Mucosa of stomach (tissue), 1 donor: Measurements from ENCODE around the gene ENG.

Experiments used
- H3K27me3 ChIP-seq: one replicate; pipeline ENCODE4 v1.7.0; 2013; ENCODE audit warnings: mild to moderate bottlenecking, low read length; ENCODE audit not compliant: control insufficient read depth, insufficient read depth
- H3K36me3 ChIP-seq: one replicate; pipeline ENCODE4 v1.7.0; 2013; ENCODE audit warnings: low read length; ENCODE audit not compliant: control insufficient read depth, insufficient read depth
- H3K4me1 ChIP-seq: one replicate; pipeline ENCODE4 v1.7.0; 2013; ENCODE audit warnings: mild to moderate bottlenecking, low read length; ENCODE audit not compliant: control insufficient read depth, insufficient read depth
- H3K4me3 ChIP-seq: one replicate; pipeline ENCODE4 v1.7.0; 2013; ENCODE audit warnings: low read length
- H3K9ac ChIP-seq: one replicate; pipeline ENCODE4 v1.7.0; 2013; ENCODE audit warnings: mild to moderate bottlenecking, low read length, moderate library complexity
- H3K9me3 ChIP-seq: one replicate; pipeline ENCODE4 v1.7.0; 2013; ENCODE audit warnings: mild to moderate bottlenecking, low read length, moderate library complexity; ENCODE audit not compliant: control insufficient read depth
- donor health status: Pancreatic carcinoma.

The ENG gene

DNA sequence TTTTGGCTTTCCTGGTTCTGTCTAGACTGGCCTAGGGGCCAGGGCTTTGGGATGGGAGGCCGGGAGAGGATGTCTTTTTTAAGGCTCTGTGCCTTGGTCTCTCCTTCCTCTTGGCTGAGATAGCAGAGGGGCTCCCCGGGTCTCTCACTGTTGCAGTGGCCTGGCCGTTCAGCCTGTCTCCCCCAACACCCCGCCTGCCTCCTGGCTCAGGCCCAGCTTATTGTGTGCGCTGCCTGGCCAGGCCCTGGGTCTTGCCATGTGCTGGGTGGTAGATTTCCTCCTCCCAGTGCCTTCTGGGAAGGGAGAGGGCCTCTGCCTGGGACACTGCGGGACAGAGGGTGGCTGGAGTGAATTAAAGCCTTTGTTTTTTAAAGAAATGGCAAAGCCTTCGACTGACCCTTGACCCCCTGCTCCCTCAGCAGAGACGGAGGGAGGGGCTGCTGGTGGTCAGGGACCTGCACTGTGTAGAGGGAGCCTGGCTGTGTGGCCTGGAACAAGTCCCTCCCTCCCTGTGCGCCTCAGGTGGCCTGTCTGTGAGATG, 40.7 kb downstream of the ENG start:
- Histone ChIP-seq H3K9me3 (no peaks in the 10 kb centered on the region), H3K9ac (no peak overlapping the region), H3K4me1 (peaks cover 12% of the 10 kb centered on the region), H3K4me3 (no peak overlapping the region), H3K27me3 (no peaks in the 10 kb centered on the region), H3K36me3 (peaks cover 5% of the 10 kb centered on the region)

DNA sequence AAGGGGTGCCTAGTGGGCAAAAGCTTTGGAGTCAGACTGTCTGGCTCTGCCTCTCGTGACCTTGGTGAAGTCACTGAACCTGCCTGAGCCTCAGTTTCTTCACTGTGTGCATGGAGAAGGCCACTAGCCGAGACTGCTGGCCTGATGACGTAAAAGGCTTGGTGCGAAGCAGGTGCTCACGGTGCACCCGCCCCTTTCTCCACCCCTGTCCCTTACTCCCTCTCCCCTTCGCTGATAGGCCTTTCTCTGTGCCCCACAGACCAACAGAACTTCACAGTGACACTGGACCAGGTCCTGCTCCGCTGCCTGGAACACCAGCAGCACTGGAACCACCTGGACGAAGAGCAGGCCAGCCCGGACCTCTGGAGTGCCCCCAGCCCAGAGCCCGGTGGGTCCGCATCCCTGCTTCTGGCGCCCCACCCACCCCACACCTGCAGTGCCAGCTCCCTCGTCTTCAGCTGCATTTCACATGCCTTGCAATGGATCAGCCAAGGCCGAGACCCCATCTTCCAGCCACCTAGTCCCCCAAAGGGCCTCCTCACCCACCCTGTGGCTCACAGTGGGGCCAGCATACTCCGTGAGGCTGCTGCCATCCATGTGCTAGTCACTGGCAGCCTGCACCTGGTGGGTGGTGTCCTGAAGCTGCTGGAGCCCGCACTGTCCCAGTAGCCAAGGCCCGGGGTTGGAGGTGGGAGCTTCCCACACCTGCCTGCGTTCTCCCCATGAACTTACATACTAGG, 41.4 kb downstream of the ENG start:
- Histone ChIP-seq H3K36me3 (peaks cover 5% of the 10 kb centered on the region), H3K27me3 (no peaks in the 10 kb centered on the region), H3K9me3 (no peaks in the 10 kb centered on the region), H3K4me3 (no peak overlapping the region), H3K4me1 (peaks cover 14% of the 10 kb centered on the region), H3K9ac (no peak overlapping the region)

DNA sequence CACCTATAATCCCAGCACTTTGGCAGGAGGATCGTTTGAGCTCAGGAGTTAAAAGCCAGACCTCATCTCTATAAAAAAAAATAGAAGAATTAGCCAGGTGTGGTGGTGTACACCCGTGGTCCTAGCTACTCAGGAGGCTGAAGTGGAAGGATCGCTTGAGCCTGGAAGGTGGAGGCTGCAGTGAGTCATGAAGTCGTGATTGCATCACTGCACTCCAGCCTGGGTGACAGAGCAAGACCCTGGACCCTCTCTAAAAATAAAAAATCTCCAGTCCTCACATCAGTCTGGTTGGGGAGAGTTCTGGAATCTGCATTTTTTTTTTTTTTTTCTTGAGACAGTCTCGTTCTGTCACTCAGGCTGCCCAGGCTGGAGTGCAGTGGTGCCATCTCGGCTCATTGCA, 42.4 kb downstream of the ENG start:
- H3K27me3 ChIP-seq, result no peaks in the 10 kb centered on the region
- peaks cover 14% of the 10 kb centered on the region for H3K4me1 ChIP-seq
- H3K9ac ChIP-seq, result no peak overlapping the region
- no peak overlapping the region for H3K4me3 ChIP-seq
- peaks cover 5% of the 10 kb centered on the region for H3K36me3 ChIP-seq
- H3K9me3 ChIP-seq, result no peaks in the 10 kb centered on the region

DNA sequence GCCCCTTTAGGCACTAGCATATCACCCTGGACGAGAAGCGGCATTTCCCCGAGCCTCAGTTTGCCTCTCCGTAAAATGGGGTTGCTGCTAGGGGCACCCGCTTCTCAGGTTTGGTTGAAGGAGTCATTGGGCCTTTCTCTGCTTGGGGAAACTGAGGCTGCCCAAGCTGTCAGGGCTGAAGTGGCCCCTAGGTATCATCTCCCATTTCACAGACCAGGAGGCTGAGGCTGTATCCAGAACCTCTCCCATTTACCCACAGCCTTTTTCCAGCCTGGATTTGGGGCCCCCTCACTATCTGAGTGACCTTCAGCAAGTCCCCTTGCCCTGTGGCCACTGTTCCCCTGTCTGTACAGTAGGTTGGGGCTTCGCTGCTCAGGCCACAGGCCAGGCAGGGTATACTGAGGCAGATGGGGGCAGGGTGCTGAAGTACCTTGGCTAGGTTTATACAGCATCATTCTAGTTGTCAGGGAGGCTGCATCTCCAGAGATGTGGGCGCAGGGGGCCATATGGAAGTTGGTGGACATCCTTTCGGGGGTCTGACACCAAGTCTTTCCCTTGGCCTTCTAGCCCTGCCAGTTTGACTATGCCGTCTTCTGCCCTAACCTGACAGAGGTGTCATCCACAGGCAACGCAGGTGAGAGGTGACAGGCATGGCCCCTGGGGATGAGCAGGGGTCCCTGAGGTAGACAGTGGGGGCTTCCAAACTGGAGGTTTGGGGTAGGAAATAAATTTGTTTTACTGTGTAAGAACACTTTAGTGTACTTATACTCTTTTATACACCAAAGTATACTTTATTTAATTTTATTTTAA, 43.9 kb downstream of the ENG start:
- Histone ChIP-seq H3K36me3 (peaks cover 5% of the 10 kb centered on the region), H3K4me3 (no peak overlapping the region), H3K9me3 (no peaks in the 10 kb centered on the region), H3K9ac (no peak overlapping the region), H3K27me3 (no peaks in the 10 kb centered on the region), H3K4me1 (peaks cover 14% of the 10 kb centered on the region)

DNA sequence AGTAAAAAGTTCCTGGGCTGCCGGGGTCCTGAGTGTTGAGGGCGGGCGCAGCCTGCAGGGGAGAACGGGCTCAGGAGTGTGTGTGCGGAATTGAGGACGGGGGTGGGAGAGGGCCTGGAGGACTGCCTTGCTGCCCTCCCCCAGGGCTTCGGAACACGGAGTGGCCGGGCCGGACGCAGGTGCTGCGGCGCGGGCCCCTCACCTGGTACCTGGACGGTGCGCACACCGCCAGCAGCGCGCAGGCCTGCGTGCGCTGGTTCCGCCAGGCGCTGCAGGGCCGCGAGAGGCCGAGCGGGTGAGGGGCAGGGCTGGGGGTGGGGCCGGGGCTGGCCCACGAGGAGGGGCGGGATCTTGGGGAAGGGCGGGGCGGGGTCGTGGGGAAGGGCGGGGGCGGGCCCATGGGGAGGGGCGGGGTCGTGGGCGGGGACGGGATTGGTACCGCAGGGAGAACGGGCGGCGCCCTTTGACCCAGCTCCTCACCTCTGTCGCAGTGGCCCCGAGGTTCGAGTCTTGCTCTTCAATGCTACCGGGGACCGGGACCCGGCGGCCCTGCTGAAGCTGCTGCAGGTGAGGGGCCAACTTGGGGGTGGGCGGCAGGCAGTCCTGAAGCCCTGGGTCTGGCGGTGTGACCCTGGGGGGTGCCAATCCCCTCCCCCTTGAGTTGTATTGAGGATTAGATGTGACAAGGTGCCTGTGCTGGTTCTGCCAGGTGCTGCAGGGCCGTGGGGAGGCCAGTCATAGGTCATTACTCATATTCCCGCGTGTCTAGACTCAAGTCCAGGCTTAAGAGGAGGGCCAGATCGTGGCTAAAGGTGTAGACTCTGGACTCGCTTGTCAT, 44.7 kb downstream of the ENG start:
- no peaks in the 10 kb centered on the region for H3K27me3 ChIP-seq
- H3K4me1 ChIP-seq, result peaks cover 14% of the 10 kb centered on the region
- H3K36me3 ChIP-seq, result peaks cover 5% of the 10 kb centered on the region
- H3K9me3 ChIP-seq, result no peaks in the 10 kb centered on the region
- H3K4me3 ChIP-seq, result no peak overlapping the region
- H3K9ac ChIP-seq, result peak overlapping the region; percentile 39

DNA sequence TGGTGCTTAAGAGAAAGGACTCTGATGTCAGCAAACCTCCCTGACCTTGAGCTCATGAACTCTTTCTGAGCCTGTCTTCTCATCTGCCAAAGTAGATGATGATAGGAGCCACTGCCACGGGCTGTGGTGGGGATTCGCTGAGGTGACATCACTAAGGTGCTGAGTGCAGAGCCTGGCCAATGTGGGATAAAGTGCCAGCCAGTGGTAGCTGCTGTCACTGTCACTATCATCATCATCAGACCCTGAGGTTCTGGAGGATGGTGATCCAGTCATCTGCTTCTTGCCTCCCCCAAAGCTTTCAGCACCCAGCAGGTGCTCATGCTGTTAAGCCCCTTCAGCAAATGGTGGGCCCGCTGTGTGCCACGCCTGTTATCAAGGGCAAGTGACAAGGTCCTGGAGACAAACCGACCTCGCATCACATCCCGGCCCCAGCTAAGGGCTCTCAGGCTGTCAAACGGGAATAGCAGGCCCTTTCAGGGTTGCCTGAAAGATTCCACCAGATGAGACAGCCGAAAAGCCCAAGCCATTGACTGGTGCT, 45.4 kb downstream of the ENG start:
- Histone ChIP-seq H3K27me3 (no peaks in the 10 kb centered on the region), H3K36me3 (peaks cover 5% of the 10 kb centered on the region), H3K4me1 (peaks cover 20% of the 10 kb centered on the region), H3K4me3 (no peak overlapping the region), H3K9me3 (no peaks in the 10 kb centered on the region), H3K9ac (peak overlapping the region; percentile 39)

DNA sequence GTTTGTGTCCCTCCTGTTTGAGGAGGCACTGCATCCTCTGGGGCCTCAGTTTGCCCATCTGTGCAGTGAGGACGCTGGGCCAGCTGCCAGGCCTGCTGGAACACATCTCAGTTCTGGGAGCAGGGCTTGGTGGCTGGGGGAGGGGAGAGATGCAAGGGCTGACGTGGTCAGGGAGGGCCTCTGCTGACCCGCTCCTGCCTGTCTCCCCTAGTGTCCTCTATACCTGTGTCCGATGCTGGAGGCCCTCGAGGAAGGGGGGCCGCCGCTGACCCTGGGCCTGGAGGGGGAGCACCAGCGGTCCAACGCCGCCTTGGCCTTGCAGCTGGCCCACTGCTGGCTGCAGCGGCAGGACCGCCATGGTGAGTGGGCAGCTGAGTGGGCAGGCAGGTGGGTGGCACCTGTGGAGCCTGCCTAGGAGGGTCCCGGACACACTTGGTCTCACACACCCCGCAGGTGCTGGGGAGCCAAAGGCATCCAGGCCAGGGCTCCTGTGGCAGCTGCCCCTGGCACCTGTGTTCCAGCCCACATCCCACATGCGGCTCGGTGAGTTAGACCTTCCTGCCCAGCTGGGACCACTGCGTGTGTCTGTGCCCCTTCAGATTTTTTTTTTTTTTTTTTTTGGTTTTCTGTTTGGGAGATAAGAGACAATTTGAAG, 46.0 kb downstream of the ENG start:
- Histone ChIP-seq H3K36me3 (no peaks in the 10 kb centered on the region), H3K9ac (no peak overlapping the region), H3K4me3 (no peak overlapping the region), H3K9me3 (no peaks in the 10 kb centered on the region), H3K4me1 (peaks cover 26% of the 10 kb centered on the region), H3K27me3 (no peaks in the 10 kb centered on the region)

DNA sequence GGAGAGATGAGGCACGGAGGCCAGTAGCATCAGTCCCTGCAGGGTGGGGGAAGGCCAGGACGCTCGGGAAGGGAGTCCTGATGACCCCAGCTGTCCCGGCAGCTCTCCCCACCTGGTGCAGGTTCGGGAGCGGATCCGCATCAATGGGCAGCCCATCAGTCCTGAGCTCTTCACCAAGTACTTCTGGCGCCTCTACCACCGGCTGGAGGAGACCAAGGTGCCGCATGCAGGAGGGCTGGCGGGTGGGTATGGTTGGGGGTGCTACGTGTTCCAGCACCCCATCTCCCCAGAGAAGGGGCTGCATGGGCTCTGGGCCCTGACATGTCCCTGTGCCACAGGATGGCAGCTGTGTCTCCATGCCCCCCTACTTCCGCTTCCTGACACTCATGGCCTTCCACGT, 47.6 kb downstream of the ENG start:
- Histone ChIP-seq H3K27me3 (no peaks in the 10 kb centered on the region), H3K9ac (no peak overlapping the region), H3K9me3 (no peaks in the 10 kb centered on the region), H3K4me1 (peaks cover 34% of the 10 kb centered on the region), H3K36me3 (no peaks in the 10 kb centered on the region), H3K4me3 (no peak overlapping the region)

DNA sequence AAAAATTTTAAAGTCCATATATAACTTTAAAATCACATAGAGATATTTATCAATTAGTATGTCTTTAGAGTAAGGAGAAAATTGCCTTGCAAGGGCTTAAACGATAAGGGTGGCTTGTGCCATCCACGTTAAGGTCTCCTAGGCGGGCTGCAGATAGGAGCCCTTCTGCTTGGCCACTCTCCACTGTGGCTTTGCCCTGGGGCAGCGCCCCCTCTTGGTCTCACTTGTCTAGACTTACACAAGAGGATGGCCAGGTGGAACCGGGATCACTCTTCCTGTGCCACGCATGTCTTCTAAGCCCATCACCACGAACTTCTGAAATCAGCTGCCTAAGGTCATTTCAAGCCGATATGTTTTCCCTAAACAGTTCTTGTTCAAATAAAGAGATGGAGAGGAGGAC, 48.8 kb downstream of the ENG start:
- no peak overlapping the region for H3K4me3 ChIP-seq
- no peaks in the 10 kb centered on the region for H3K9me3 ChIP-seq
- no peak overlapping the region for H3K9ac ChIP-seq
- no peaks in the 10 kb centered on the region for H3K36me3 ChIP-seq
- peaks cover 35% of the 10 kb centered on the region for H3K4me1 ChIP-seq
- H3K27me3 ChIP-seq, result no peaks in the 10 kb centered on the region

DNA sequence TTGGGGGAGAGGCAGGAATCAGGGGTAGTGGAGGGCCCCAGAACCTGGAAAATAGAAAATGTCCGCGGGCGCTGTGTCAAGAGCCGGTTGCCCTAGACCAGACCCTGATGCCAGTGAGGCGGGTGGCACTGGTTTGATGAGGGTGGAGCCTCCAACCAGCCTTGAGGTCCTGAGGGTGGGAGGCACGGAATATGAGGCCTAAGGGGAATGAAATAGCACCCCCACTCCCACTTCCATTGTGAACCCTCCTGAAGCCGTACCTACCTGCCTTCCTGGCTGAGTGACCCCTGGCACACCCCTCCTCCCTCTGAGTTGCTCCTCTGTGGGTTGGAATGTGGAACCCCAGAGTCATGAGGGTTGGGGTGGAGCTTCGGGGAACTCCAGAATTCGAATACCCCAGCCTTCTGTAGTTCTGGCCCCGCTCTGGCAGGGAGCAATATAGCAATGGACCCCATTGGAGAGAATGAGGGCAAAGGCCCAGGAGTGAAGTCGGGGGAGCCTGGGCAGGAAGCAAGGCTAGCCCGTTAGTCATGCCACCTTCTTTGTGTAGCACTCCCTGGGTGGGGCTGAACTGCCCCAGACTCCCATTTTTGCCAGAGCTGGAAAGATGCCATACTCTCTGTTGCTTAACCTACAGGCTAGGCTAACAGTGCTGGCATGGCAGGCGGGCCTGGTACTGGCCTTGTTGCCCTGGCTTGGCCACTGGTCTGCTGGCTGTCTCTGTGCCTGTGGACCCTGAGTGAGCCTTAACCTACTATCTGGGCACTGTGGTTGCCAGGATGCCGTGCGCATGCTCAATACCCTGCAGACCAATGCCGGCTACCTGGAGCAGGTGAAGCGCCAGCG, 50.7 kb downstream of the ENG start:
- H3K9me3 ChIP-seq, result no peaks in the 10 kb centered on the region

More for the DNA sequence above, 50.7 kb downstream of the ENG start:
- Histone ChIP-seq H3K4me1 (peaks cover 25% of the 10 kb centered on the region), H3K9ac (peak overlapping the region; percentile 85), H3K27me3 (no peaks in the 10 kb centered on the region), H3K4me3 (peak overlapping the region; percentile 48), H3K36me3 (no peaks in the 10 kb centered on the region)
